ENCODE data around the gene PDCD1LG2.

Gene PDCD1LG2

GRCh38 chr9:5611321-5612184 is 101.2 kb downstream of the PDCD1LG2 start:
- no peak for DNase-seq (ENCODE audit: low spot score)

GRCh38 chr9:5612185-5612530 is 101.8 kb downstream of the PDCD1LG2 start:
- no peak for DNase-seq (ENCODE audit: low spot score)

DNA sequence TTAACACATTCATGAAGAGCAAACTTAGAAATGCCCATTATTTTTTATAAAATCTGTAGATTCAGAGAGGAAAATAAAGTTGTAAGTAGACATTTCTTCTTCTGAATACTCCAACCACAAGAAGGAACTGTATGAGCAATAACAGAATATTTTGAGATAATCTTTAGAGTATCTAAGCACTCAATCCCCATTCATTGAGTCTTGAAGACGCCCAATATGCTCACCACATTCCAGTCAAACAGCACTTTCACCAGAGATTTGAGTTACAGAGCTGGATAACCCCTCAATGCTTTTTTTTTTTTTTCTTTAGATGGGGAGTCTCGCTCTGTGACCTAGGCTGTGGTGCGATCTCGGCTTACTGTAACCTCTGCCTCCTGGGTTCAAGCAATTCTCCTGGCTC is 103.9 kb downstream of the PDCD1LG2 start:
- DNase-seq (ENCODE audit: low spot score) = no peak

DNA sequence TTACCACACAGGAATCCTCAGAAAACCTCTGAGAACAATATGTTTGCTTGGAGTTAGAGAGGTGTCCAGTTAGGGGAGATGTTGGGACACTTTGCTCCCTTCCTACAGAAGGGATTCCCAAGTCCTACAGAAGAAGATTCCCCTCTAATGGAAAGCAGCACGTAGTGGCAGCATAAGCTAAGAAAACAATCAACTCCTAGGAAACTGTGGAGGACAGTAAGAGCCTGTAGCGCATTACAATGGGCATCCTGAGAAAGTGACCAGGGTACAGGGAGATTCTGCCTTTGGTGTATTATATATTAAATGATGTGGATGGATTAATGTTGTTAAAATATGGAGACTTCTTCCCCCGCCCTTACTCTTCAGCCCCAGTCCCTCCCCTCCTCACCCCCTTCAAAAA is 104.7 kb downstream of the PDCD1LG2 start:
- no peak for DNase-seq (ENCODE audit: low spot score)

GRCh38 chr9:5617749-5618148 is 107.4 kb downstream of the PDCD1LG2 start:
- DNase-seq (ENCODE audit: low spot score) = no peak

GRCh38 chr9:5620494-5620893 is 110.2 kb downstream of the PDCD1LG2 start:
- DNase-seq (ENCODE audit: low spot score) = no peak

Data from CD4-positive, alpha-beta T cell treated with Interleukin-2 at 100 ng/mL for 4 hours (primary cell).